Esophagus squamous epithelium (tissue), 4 donors: Measurements from ENCODE around the gene BAG3.

Experiments used
- POLR2A ChIP-seq, 4 donors: fragments of 450-650 bp; IDR thresholded peaks; one replicate each; pipeline ENCODE4 v1.6.1; 2017; ENCODE audit warnings: antibody characterized with exemption in 4 of 4, mild to moderate bottlenecking in 4 of 4, moderate library complexity in 3 of 4
- TF ChIP-seq, protein P1 (sequence below), 6 experiments: fragments of 450-650 bp in 4 of 6; fragments of 200-600 bp in 2 of 6; sonication (generic) in 2 of 6; IDR thresholded peaks; one replicate each; pipeline ENCODE4 v1.5.1; 2016 to 2019; ENCODE audit warnings: antibody characterized with exemption in 6 of 6, mild to moderate bottlenecking in 4 of 6, moderate library complexity in 4 of 6

DNA sequence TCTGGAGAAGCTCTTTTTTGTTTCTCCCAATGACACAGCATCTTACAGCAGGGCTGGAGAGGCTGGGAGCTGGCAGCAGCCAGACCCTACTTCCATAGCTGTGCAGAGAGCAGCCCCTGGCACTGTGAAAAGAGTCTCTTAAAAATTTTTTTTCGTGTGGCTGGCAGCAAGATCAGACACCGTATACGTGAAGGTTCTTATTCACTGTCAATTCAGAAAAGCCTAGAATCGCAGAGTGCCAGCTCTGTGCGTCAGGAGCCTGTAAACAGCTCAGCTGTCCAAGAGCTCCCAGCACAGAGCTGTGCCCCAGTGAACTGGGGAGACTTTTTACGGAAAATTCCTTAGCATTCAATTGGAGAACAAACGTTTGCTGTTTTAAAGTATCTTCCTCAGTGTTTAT is 6.5 kb downstream of the BAG3 start:
- TF ChIP-seq, protein P1, sequence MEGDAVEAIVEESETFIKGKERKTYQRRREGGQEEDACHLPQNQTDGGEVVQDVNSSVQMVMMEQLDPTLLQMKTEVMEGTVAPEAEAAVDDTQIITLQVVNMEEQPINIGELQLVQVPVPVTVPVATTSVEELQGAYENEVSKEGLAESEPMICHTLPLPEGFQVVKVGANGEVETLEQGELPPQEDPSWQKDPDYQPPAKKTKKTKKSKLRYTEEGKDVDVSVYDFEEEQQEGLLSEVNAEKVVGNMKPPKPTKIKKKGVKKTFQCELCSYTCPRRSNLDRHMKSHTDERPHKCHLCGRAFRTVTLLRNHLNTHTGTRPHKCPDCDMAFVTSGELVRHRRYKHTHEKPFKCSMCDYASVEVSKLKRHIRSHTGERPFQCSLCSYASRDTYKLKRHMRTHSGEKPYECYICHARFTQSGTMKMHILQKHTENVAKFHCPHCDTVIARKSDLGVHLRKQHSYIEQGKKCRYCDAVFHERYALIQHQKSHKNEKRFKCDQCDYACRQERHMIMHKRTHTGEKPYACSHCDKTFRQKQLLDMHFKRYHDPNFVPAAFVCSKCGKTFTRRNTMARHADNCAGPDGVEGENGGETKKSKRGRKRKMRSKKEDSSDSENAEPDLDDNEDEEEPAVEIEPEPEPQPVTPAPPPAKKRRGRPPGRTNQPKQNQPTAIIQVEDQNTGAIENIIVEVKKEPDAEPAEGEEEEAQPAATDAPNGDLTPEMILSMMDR (IDR thresholded peaks at IDR 0.05) = no peak
- no peak for TF ChIP-seq POLR2A (IDR thresholded peaks at IDR 0.05)
